NCI-H1105 (cell line): Measurements from ENCODE around the gene EME2.
"Not testable (repeated sequence)": the region's sequence is repeated elsewhere in the genome, so short reads cannot be mapped to it uniquely, and the experiment has no call there.

Source experiments
- DNase-seq: peaks from one replicate; lab custom pipeline; 2025; lab: John Stamatoyannopoulos, UW

The EME2 gene

GRCh38 chr16:1791256-1791942 is 18.8 kb downstream of the EME2 start:
- no peak for DNase-seq

GRCh38 chr16:1791943-1792812 is 19.6 kb downstream of the EME2 start:
- DNase-seq = no peak

- no peak for DNase-seq
Observed at GRCh38 chr16:1792836-1793577, 20.4 kb downstream of the EME2 start.

GRCh38 chr16:1793578-1794220 is 21.1 kb downstream of the EME2 start, which contains the start of gene IGFALS:
Gene IGFALS (minus strand): TSS chr16:1793705. CDS start chr16:1793652, 53 bp downstream.
- DNase-seq = no peak

GRCh38 chr16:1794221-1794871 is 21.7 kb downstream of the EME2 start:
- DNase-seq = no peak

GRCh38 chr16:1794908-1795666 is 22.5 kb downstream of the EME2 start:
- no peak for DNase-seq

- DNase-seq = not testable (repeated sequence)
Observed at GRCh38 chr16:1799263-1799662, 26.7 kb downstream of the EME2 start.

- no peak for DNase-seq
Observed at GRCh38 chr16:1800701-1801100, 28.1 kb downstream of the EME2 start.

GRCh38 chr16:1807626-1808025 is 35.0 kb downstream of the EME2 start:
- DNase-seq = no peak

GRCh38 chr16:1808691-1809090 is 36.1 kb downstream of the EME2 start:
- no peak for DNase-seq

GRCh38 chr16:1809281-1809801 is 36.7 kb downstream of the EME2 start:
- no peak for DNase-seq

GRCh38 chr16:1810106-1810505 is 37.5 kb downstream of the EME2 start:
- DNase-seq = no peak

GRCh38 chr16:1810536-1810935 is 37.9 kb downstream of the EME2 start:
- no peak for DNase-seq

- DNase-seq = no peak
Observed at GRCh38 chr16:1812732-1813163, 40.1 kb downstream of the EME2 start.

- no peak for DNase-seq
Observed at GRCh38 chr16:1815461-1815860, 42.9 kb downstream of the EME2 start.

- no peak for DNase-seq
Observed at GRCh38 chr16:1816396-1817275, 44.0 kb downstream of the EME2 start.

- DNase-seq = no peak
Observed at GRCh38 chr16:1817276-1817589, 44.6 kb downstream of the EME2 start.

- DNase-seq = no peak
Observed at GRCh38 chr16:1817716-1818115, 45.1 kb downstream of the EME2 start.

- no peak for DNase-seq
Observed at GRCh38 chr16:1818204-1818872, 45.7 kb downstream of the EME2 start.
